Measurements from ENCODE around the gene GPSM1. TPM values are rescaled to one million over a fixed set of nuclear protein-coding genes. Genes with fewer than 3 reads are reported as not detected.

GPSM1 gene
- total RNA-seq, 1 experiment from 2014 or later = 14.2 TPM

DNA sequence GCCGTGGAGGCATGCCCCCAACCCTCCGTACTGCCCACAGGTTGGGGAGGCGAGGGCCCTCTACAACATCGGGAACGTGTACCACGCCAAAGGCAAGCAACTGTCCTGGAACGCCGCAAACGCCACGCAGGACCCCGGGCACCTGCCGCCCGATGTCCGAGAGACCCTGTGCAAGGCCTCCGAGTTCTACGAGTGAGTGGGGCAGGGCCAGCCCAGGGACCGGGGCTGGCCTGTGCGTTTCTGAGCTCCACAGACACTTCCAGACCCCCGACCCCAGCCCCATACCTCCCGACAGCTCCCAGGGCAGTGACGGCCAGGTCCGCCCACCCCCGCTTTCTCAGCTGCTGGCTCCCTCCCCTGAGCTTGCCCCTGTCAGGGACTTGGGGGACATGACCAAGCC is 9.5 kb downstream of the GPSM1 start:
- ChIA-PET POLR2A (no interaction called here), CTCF (interaction anchor here (1.1 to 2.1 kb wide), 3 partner anchors 9 to 26 kb away, joined by 4 to 7 read pairs (median 7); partner anchors contain the start of genes DNLZ and GPSM1)
- H3K27ac Mint-ChIP-seq = no peak overlapping the region
- ATAC-seq (no peak), DNase-seq (ENCODE audit: low spot score) (no peak)
- no peaks in the 10 kb centered on the region for H3K27me3 Mint-ChIP-seq (ENCODE audit: low read depth)
- H3K36me3 Mint-ChIP-seq = no peaks in the 10 kb centered on the region
- H3K4me3 Mint-ChIP-seq = no peak overlapping the region
- no peaks in the 10 kb centered on the region for H3K4me1 Mint-ChIP-seq
- H3K9me3 Mint-ChIP-seq = no peaks in the 10 kb centered on the region
- TF ChIP-seq, protein P1, sequence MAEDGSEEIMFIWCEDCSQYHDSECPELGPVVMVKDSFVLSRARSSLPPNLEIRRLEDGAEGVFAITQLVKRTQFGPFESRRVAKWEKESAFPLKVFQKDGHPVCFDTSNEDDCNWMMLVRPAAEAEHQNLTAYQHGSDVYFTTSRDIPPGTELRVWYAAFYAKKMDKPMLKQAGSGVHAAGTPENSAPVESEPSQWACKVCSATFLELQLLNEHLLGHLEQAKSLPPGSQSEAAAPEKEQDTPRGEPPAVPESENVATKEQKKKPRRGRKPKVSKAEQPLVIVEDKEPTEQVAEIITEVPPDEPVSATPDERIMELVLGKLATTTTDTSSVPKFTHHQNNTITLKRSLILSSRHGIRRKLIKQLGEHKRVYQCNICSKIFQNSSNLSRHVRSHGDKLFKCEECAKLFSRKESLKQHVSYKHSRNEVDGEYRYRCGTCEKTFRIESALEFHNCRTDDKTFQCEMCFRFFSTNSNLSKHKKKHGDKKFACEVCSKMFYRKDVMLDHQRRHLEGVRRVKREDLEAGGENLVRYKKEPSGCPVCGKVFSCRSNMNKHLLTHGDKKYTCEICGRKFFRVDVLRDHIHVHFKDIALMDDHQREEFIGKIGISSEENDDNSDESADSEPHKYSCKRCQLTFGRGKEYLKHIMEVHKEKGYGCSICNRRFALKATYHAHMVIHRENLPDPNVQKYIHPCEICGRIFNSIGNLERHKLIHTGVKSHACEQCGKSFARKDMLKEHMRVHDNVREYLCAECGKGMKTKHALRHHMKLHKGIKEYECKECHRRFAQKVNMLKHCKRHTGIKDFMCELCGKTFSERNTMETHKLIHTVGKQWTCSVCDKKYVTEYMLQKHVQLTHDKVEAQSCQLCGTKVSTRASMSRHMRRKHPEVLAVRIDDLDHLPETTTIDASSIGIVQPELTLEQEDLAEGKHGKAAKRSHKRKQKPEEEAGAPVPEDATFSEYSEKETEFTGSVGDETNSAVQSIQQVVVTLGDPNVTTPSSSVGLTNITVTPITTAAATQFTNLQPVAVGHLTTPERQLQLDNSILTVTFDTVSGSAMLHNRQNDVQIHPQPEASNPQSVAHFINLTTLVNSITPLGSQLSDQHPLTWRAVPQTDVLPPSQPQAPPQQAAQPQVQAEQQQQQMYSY (CRISPR knock-in tag; IDR thresholded peaks at IDR 0.05) = no peak
- no peak for TF ChIP-seq NFE2L1 (CRISPR knock-in tag; IDR thresholded peaks at IDR 0.05)
- TF ChIP-seq CREM (CRISPR knock-in tag; IDR thresholded peaks at IDR 0.05) = no peak
- TF ChIP-seq, protein P2, sequence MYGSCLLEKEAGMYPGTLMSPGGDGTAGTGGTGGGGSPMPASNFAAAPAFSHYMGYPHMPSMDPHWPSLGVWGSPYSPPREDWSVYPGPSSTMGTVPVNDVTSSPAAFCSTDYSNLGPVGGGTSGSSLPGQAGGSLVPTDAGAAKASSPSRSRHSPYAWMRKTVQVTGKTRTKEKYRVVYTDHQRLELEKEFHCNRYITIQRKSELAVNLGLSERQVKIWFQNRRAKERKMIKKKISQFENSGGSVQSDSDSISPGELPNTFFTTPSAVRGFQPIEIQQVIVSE (CRISPR knock-in tag; IDR thresholded peaks at IDR 0.05; ENCODE audit: borderline replicate concordance) = no peak
- TF ChIP-seq GRHL2 (CRISPR knock-in tag; IDR thresholded peaks at IDR 0.05; ENCODE audit: insufficient replicate concordance, severe bottlenecking) = no peak
- TF ChIP-seq, protein P3, sequence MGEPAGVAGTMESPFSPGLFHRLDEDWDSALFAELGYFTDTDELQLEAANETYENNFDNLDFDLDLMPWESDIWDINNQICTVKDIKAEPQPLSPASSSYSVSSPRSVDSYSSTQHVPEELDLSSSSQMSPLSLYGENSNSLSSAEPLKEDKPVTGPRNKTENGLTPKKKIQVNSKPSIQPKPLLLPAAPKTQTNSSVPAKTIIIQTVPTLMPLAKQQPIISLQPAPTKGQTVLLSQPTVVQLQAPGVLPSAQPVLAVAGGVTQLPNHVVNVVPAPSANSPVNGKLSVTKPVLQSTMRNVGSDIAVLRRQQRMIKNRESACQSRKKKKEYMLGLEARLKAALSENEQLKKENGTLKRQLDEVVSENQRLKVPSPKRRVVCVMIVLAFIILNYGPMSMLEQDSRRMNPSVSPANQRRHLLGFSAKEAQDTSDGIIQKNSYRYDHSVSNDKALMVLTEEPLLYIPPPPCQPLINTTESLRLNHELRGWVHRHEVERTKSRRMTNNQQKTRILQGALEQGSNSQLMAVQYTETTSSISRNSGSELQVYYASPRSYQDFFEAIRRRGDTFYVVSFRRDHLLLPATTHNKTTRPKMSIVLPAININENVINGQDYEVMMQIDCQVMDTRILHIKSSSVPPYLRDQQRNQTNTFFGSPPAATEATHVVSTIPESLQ (CRISPR knock-in tag; IDR thresholded peaks at IDR 0.05) = no peak

DNA sequence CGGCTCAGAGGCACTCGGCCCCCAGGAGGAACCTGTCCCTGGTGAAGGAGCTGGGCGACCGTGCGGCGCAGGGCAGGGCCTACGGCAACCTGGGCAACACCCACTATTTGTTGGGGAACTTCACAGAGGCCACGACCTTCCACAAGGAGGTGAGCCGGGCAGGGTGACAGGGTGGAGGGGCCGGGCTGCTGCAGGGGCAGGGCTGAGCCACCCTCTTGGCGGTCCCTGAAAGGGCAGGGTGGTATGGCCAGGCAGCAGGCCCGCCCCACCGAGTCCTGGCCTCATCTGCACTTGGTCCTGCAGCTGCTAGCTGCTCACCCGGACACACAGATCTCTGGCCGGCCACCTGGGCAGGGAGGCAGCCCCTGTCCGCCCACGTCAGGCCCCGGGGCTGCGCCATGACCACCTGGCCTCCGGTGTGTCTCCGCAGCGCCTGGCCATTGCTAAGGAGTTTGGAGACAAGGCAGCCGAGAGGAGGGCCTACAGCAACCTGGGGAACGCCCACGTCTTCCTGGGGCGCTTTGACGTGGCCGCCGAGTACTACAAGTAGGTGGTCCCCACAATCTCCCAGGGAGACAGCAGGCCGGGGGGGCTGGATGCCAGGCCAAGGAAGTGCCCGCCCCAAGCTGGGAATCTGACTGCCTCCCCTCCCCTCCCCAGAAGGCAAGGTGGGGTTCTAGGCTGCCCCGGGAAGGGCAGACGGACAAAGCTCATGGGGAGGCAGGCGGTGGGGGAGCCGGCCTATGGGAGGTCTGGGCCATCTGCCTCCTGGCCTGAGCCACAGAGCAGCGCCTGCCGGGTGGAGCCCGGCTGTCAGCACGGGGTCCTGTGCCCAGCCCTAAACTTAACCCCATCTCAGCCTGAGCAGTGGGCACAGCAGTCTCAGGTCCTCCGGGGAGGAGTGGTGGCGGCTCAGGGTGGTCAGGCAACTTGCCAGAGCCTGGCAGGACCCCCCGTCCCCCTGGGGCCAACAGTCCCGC is 10.4 kb downstream of the GPSM1 start:
- DNase-seq (ENCODE audit: low spot score) (no peak), ATAC-seq (no peak)
- ChIA-PET POLR2A (no interaction called here), CTCF (interaction anchor here (1.0 to 2.1 kb wide), 4 partner anchors 10 to 25 kb away, joined by 3 to 7 read pairs (median 6); partner anchors contain the start of genes DNLZ and GPSM1)
- H3K27me3 Mint-ChIP-seq (ENCODE audit: low read depth) = no peaks in the 10 kb centered on the region
- no peaks in the 10 kb centered on the region for H3K36me3 Mint-ChIP-seq
- no peak overlapping the region for H3K27ac Mint-ChIP-seq
- no peak overlapping the region for H3K4me3 Mint-ChIP-seq
- no peaks in the 10 kb centered on the region for H3K9me3 Mint-ChIP-seq
- no peaks in the 10 kb centered on the region for H3K4me1 Mint-ChIP-seq
- TF ChIP-seq, protein P4, sequence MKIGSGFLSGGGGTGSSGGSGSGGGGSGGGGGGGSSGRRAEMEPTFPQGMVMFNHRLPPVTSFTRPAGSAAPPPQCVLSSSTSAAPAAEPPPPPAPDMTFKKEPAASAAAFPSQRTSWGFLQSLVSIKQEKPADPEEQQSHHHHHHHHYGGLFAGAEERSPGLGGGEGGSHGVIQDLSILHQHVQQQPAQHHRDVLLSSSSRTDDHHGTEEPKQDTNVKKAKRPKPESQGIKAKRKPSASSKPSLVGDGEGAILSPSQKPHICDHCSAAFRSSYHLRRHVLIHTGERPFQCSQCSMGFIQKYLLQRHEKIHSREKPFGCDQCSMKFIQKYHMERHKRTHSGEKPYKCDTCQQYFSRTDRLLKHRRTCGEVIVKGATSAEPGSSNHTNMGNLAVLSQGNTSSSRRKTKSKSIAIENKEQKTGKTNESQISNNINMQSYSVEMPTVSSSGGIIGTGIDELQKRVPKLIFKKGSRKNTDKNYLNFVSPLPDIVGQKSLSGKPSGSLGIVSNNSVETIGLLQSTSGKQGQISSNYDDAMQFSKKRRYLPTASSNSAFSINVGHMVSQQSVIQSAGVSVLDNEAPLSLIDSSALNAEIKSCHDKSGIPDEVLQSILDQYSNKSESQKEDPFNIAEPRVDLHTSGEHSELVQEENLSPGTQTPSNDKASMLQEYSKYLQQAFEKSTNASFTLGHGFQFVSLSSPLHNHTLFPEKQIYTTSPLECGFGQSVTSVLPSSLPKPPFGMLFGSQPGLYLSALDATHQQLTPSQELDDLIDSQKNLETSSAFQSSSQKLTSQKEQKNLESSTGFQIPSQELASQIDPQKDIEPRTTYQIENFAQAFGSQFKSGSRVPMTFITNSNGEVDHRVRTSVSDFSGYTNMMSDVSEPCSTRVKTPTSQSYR (CRISPR knock-in tag; IDR thresholded peaks at IDR 0.05) = no peak
- TF ChIP-seq, protein P1 (CRISPR knock-in tag; IDR thresholded peaks at IDR 0.05) = no peak
- TF ChIP-seq PRRX2 (CRISPR knock-in tag; IDR thresholded peaks at IDR 0.05) (no peak), NFE2L1 (CRISPR knock-in tag; IDR thresholded peaks at IDR 0.05) (no peak), NFYB (CRISPR knock-in tag; conservative IDR thresholded peaks at IDR 0.05; ENCODE audit: low read depth) (no peak)
- TF ChIP-seq, protein P5, sequence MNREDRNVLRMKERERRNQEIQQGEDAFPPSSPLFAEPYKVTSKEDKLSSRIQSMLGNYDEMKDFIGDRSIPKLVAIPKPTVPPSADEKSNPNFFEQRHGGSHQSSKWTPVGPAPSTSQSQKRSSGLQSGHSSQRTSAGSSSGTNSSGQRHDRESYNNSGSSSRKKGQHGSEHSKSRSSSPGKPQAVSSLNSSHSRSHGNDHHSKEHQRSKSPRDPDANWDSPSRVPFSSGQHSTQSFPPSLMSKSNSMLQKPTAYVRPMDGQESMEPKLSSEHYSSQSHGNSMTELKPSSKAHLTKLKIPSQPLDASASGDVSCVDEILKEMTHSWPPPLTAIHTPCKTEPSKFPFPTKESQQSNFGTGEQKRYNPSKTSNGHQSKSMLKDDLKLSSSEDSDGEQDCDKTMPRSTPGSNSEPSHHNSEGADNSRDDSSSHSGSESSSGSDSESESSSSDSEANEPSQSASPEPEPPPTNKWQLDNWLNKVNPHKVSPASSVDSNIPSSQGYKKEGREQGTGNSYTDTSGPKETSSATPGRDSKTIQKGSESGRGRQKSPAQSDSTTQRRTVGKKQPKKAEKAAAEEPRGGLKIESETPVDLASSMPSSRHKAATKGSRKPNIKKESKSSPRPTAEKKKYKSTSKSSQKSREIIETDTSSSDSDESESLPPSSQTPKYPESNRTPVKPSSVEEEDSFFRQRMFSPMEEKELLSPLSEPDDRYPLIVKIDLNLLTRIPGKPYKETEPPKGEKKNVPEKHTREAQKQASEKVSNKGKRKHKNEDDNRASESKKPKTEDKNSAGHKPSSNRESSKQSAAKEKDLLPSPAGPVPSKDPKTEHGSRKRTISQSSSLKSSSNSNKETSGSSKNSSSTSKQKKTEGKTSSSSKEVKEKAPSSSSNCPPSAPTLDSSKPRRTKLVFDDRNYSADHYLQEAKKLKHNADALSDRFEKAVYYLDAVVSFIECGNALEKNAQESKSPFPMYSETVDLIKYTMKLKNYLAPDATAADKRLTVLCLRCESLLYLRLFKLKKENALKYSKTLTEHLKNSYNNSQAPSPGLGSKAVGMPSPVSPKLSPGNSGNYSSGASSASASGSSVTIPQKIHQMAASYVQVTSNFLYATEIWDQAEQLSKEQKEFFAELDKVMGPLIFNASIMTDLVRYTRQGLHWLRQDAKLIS (CRISPR knock-in tag; IDR thresholded peaks at IDR 0.05; ENCODE audit: borderline replicate concordance) = no peak
- TF ChIP-seq, protein P6, sequence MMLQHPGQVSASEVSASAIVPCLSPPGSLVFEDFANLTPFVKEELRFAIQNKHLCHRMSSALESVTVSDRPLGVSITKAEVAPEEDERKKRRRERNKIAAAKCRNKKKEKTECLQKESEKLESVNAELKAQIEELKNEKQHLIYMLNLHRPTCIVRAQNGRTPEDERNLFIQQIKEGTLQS (CRISPR knock-in tag; conservative IDR thresholded peaks at IDR 0.05) = no peak
- TF ChIP-seq, protein P2 (CRISPR knock-in tag; IDR thresholded peaks at IDR 0.05; ENCODE audit: borderline replicate concordance) = no peak

Data from WTC11 (cell line).